Measurements from ENCODE around the gene SH2D2A. TPM values are rescaled to one million over a fixed set of nuclear protein-coding genes. Genes with fewer than 3 reads are reported as not detected.

The SH2D2A gene
- total RNA-seq, 2 donors from 2014 or later, result 153 to 188 TPM

- Mint-ChIP-seq H3K27me3 (no peaks in the 10 kb centered on the region), H3K9me3 (no peaks in the 10 kb centered on the region), H3K27ac (peak overlapping the region; percentile 93 to 99), H3K4me1 (ENCODE audit: low read depth in 2 of 2) (peaks cover 79 to 80% of the 10 kb centered on the region in 2 donors), H3K4me3 (peak overlapping the region; percentile 95), H3K36me3 (peaks cover 43% of the 10 kb centered on the region)
- no peak for ATAC-seq
- DNase-seq (ENCODE audit: low spot score), result no peak
Observed at GRCh38 chr1:156809711-156810366, 6.8 kb downstream of the SH2D2A start.

- H3K36me3 Mint-ChIP-seq, result peaks cover 39% of the 10 kb centered on the region
- no peak for DNase-seq (ENCODE audit: low spot score)
- ATAC-seq, result no peak
- no peaks in the 10 kb centered on the region for H3K27me3 Mint-ChIP-seq
- H3K9me3 Mint-ChIP-seq, result no peaks in the 10 kb centered on the region
- H3K27ac Mint-ChIP-seq, result peak overlapping the region; percentile 93 to 99
- H3K4me1 Mint-ChIP-seq (ENCODE audit: low read depth in 2 of 2), result peaks cover 78 to 80% of the 10 kb centered on the region in 2 donors
- H3K4me3 Mint-ChIP-seq, result peak overlapping the region; percentile 86
Observed at GRCh38 chr1:156809281-156809680, 7.4 kb downstream of the SH2D2A start.

GRCh38 chr1:156808186-156809030, 8.2 kb downstream of the SH2D2A start:
- Mint-ChIP-seq H3K36me3 (peaks cover 37% of the 10 kb centered on the region), H3K27ac (peak overlapping the region; percentile 93 to 99), H3K4me3 (peak overlapping the region; percentile 86), H3K27me3 (no peaks in the 10 kb centered on the region), H3K9me3 (no peaks in the 10 kb centered on the region), H3K4me1 (ENCODE audit: low read depth in 2 of 2) (peaks cover 78 to 79% of the 10 kb centered on the region in 2 donors)
- no peak for DNase-seq (ENCODE audit: low spot score)
- ATAC-seq, result no peak

GRCh38 chr1:156807627-156808026, 9.0 kb downstream of the SH2D2A start:
- peak; percentile 84 to 90 for ATAC-seq
- peak overlapping the region; percentile 93 to 99 for H3K27ac Mint-ChIP-seq
- H3K9me3 Mint-ChIP-seq, result no peaks in the 10 kb centered on the region
- peaks cover 76 to 77% of the 10 kb centered on the region in 2 donors for H3K4me1 Mint-ChIP-seq (ENCODE audit: low read depth in 2 of 2)
- H3K27me3 Mint-ChIP-seq, result no peaks in the 10 kb centered on the region
- peak overlapping the region; percentile 86 for H3K4me3 Mint-ChIP-seq
- H3K36me3 Mint-ChIP-seq, result peaks cover 31% of the 10 kb centered on the region
- peak; percentile 68 for DNase-seq (ENCODE audit: low spot score)

GRCh38 chr1:156806512-156807440, 9.9 kb downstream of the SH2D2A start:
- peak overlapping the region; percentile 86 for H3K4me3 Mint-ChIP-seq
- H3K36me3 Mint-ChIP-seq, result peaks cover 23% of the 10 kb centered on the region
- H3K9me3 Mint-ChIP-seq, result no peaks in the 10 kb centered on the region
- peak overlapping the region; percentile 93 to 99 for H3K27ac Mint-ChIP-seq
- no peaks in the 10 kb centered on the region for H3K27me3 Mint-ChIP-seq
- ATAC-seq (no peak), DNase-seq (ENCODE audit: low spot score) (no peak)
- peaks cover 75 to 77% of the 10 kb centered on the region in 2 donors for H3K4me1 Mint-ChIP-seq (ENCODE audit: low read depth in 2 of 2)

GRCh38 chr1:156805766-156806511, 10.7 kb downstream of the SH2D2A start:
- Mint-ChIP-seq H3K36me3 (peaks cover 14% of the 10 kb centered on the region), H3K27ac (peak overlapping the region; percentile 93 to 99), H3K27me3 (no peaks in the 10 kb centered on the region), H3K4me3 (peak overlapping the region; percentile 48), H3K9me3 (no peaks in the 10 kb centered on the region), H3K4me1 (ENCODE audit: low read depth in 2 of 2) (peaks cover 75 to 77% of the 10 kb centered on the region in 2 donors)
- ATAC-seq, result no peak
- DNase-seq (ENCODE audit: low spot score), result no peak

- Mint-ChIP-seq H3K4me3 (peak overlapping the region; percentile 19), H3K27me3 (no peaks in the 10 kb centered on the region), H3K4me1 (ENCODE audit: low read depth in 2 of 2) (peaks cover 75 to 80% of the 10 kb centered on the region in 2 donors), H3K36me3 (peaks cover 16% of the 10 kb centered on the region), H3K9me3 (no peaks in the 10 kb centered on the region), H3K27ac (peak overlapping the region; percentile 92 to 93)
- no peak for DNase-seq (ENCODE audit: low spot score)
- ATAC-seq, result no peak
Observed at GRCh38 chr1:156804572-156805243, 11.9 kb downstream of the SH2D2A start.

- DNase-seq (ENCODE audit: low spot score) (no peak), ATAC-seq (no peak)
- peaks cover 69 to 74% of the 10 kb centered on the region in 2 donors for H3K4me1 Mint-ChIP-seq (ENCODE audit: low read depth in 2 of 2)
- H3K36me3 Mint-ChIP-seq, result peaks cover 17% of the 10 kb centered on the region
- no peaks in the 10 kb centered on the region for H3K27me3 Mint-ChIP-seq
- peak overlapping the region; percentile 19 for H3K4me3 Mint-ChIP-seq
- peak overlapping the region; percentile 92 to 93 for H3K27ac Mint-ChIP-seq
- H3K9me3 Mint-ChIP-seq, result no peaks in the 10 kb centered on the region
Observed at GRCh38 chr1:156804026-156804425, 12.6 kb downstream of the SH2D2A start.

GRCh38 chr1:156803086-156803851, 13.4 kb downstream of the SH2D2A start:
- Mint-ChIP-seq H3K4me3 (no peak overlapping the region), H3K4me1 (ENCODE audit: low read depth in 2 of 2) (peaks cover 61 to 67% of the 10 kb centered on the region in 2 donors), H3K27me3 (no peaks in the 10 kb centered on the region), H3K27ac (peak overlapping the region; percentile 92 to 93), H3K36me3 (peaks cover 17% of the 10 kb centered on the region), H3K9me3 (no peaks in the 10 kb centered on the region)
- ATAC-seq, result no peak
- no peak for DNase-seq (ENCODE audit: low spot score)

GRCh38 chr1:156802421-156802935, 14.2 kb downstream of the SH2D2A start:
- ATAC-seq (no peak), DNase-seq (ENCODE audit: low spot score) (no peak)
- peaks cover 19% of the 10 kb centered on the region for H3K36me3 Mint-ChIP-seq
- no peaks in the 10 kb centered on the region for H3K27me3 Mint-ChIP-seq
- H3K4me3 Mint-ChIP-seq, result no peak overlapping the region
- no peaks in the 10 kb centered on the region for H3K9me3 Mint-ChIP-seq
- peaks cover 53 to 59% of the 10 kb centered on the region in 2 donors for H3K4me1 Mint-ChIP-seq (ENCODE audit: low read depth in 2 of 2)
- peak overlapping the region; percentile 92 to 93 for H3K27ac Mint-ChIP-seq

- Mint-ChIP-seq H3K27me3 (no peaks in the 10 kb centered on the region), H3K9me3 (no peaks in the 10 kb centered on the region), H3K4me1 (ENCODE audit: low read depth in 2 of 2) (peaks cover 45 to 54% of the 10 kb centered on the region in 2 donors), H3K36me3 (peaks cover 20% of the 10 kb centered on the region), H3K27ac (peak overlapping the region; percentile 92 to 93), H3K4me3 (peak overlapping the region; percentile 65)
- no peak for DNase-seq (ENCODE audit: low spot score)
- ATAC-seq, result peak; percentile 40 to 60
Observed at GRCh38 chr1:156801409-156802121, 15.1 kb downstream of the SH2D2A start.
